NCI-H460 (cell line): ENCODE measurements around the gene TFPT. TPM values are rescaled to one million over a fixed set of nuclear protein-coding genes. Genes with fewer than 3 reads are reported as not detected.
A peak's percentile ranks its signal among the peaks of the same experiment; 100 is the strongest.
"Not testable (repeated sequence)": the region's sequence is repeated elsewhere in the genome, so short reads cannot be mapped to it uniquely, and the experiment has no call there.

Source experiments
- DNase-seq: peaks from one replicate; pipeline ENCODE4 v3.0.0-alpha.2; 2016; ENCODE audit warnings: low read depth; ENCODE audit errors: extremely low read depth
- total RNA-seq: library from RNA; depleted of rRNA; stranded (reverse); fragments of >200 nt; shearing (Covaris generic); gene quantifications from 2 replicates; pipeline ENCODE4 v1.2.3, GENCODE V29; 2014

TFPT gene
- total RNA-seq, 1 experiment from 2014 or later = 10.2 TPM

DNA sequence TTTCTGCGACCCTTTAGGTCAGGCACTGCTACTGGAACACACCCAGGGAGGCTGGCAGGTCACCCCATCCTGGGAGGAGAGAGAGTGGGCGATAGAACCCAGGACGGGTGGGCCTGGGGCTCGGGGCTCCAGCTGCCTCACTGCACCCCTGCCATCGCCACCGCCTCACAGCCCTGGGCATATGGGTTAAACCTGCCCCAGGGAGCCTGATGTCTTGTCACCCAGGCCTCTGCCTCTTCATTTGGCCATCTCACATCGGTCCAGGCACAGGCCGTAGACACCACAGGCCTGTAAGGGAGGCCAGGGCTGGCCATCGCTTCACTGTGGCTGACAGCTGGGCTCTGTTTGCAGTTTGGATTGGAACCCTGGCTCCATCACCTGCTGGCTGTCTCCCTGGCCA is 10.3 kb upstream of the TFPT start:
- DNase-seq = no peak

DNA sequence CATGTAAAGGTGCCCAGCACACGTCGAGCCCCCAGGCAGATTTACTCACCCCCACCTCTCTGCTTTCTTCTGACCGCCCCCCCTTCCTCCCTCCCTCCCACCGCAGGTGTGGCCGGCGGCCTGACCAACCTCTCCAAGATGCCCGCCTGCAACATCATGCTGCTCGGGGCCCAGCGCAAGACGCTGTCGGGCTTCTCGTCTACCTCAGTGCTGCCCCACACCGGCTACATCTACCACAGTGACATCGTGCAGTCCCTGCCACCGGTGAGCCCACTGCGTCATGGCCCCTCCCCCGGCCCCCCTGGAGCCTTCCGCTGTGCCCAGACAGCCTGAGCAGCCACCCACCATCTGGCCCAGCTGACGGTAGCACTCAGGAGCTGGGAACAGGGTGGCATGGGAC is 8.9 kb upstream of the TFPT start:
- DNase-seq = no peak

GRCh38 chr19:54123682-54124081 is 8.2 kb upstream of the TFPT start:
- DNase-seq = no peak

- no peak for DNase-seq
These were observed 5.8 kb upstream of the TFPT start for GRCh38 chr19:54121259-54121658.

DNA sequence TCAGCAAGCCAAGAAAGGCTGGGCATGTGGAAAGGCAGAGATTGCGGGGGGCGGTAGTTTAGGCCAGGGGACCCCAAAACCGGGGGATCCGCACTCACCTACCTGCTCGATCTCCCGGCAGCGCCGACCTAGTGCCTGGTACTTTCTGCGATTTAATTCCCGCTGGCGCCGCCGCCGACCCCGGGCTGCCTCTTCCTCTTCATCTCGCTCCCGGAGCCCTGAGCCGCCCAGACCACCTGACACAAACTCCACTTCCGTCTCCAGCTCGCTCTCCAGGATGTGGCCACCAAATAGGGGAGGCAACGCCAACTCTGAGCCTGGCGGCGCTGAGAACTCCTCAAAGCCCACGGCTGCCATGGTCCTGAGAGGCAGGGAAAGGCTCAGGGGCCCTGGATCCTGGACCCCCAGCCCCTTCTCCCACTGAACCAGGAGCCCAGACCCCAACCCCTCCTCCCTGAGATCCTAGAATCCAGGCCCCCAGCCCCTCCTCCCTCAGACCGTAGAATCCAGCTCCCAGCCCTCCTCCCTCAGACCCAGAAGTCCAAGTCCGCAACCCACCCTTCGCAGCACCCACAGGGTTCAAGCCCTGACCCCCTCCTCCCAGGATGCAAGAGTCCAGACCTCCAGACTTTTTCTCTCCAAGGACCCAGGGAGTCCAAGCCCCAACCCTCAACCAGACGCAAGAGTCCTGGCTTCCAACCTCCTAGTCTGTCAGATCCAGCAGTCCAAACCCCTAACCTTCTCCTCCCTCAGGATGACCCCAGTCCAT is 933 bp downstream of the TFPT start:
- DNase-seq = no peak

GRCh38 chr19:54109651-54110050 is 5.8 kb downstream of the TFPT start:
- DNase-seq = no peak

- DNase-seq = no peak
These were observed 7.0 kb downstream of the TFPT start for GRCh38 chr19:54108496-54108895.

DNA sequence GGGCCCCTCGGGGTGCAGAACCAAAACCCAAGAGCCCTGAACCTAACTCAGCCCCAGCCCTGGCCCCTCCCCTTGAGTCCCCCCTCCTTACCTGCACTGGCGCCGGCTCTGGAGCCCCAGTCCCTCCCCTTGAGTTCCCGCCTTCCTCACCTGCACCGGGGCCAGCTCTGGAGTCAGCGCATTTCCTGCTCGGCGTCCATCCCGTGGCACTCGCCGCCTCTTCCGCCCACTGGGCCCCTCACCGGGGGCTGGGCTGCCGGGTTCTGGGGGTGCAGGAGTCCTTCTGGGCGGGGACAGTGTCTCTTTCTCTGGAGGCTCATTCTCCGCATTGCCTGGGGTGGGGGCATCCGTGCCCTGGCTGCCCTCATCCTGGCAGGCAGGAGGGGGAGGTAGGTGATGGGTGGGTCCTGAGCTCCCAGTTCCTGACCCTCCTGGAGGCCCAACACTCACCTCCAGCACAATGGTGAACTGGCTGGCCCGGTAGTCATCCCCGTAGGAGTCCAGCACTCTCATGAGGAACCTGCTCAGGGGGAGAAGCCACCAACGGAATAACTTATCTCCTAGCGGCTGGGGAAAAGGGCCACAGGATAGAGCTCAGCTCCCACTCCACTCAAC is 7.5 kb downstream of the TFPT start:
- DNase-seq = no peak

- DNase-seq = no peak
These were observed 8.7 kb downstream of the TFPT start for GRCh38 chr19:54106716-54107115.

- no peak for DNase-seq
These were observed 9.7 kb downstream of the TFPT start for GRCh38 chr19:54105796-54106195.

DNA sequence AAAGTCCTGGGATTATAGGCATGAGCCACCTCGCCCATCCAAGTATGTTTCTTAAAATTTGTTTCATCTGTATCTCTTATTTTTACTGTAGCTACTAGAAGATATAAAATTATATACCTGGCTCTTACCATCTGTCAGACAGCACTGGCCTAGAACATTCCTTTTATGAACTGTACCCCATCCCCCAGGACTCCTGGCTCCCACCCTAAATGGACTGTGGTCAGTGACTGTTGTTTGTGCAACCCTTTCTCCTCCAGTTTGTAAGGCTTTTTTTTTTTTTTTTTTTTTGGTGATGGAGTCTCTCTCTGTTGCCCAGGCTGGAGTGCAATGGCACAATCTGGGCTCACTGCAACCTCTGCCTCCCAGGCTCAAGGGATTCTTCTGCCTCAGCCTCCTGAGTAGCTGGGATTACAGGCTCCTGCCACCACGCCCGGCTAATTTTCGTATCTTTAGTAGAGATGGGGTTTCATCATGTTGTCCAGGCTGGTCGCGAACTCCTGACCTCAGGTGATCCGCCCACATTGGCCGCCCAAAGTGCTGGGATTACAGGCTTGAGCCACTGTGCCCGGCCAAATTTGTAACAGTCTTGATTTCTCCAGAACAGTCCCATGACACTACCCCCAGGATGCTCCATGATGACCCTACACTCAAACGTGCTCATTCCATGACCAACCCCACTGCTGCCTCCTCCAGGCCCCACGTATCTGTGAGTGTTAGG is 10.3 kb downstream of the TFPT start:
- no peak for DNase-seq

DNA sequence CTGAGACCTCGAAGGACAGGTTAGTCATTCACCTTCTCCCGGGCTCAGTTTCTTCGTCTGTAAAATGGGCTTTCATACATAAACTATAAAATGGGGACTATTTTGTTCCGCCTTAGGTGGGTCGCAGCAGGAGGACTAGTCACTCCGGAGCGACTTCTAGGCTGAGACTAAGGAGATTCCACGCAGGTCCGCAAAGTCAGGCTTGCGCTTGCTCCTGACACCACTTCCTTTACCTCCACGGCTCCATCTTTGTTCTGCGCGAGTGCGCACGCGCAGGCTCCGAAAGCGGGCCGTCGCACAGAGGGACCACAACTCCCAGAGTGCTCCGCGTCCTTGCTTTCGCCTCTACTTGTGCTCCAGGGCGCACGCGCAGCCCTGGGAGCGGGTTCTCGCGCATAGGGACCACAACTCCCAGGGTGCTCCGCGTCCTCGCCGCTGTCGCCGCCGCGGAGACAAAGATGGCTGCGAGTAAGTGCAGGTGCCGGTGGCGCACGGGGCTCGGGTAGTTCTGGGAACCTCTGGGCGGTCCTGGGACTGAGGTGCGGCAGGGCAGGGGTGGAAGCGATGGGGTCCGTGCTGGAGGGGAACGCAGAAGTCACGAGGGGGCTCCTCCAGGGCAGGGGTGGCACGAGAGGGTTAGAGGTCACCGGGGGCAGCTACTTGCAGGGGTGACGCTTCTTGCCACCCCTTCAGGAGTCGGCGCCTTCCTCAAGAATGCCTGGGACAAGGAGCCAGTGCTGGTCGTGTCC is 12.9 kb downstream of the TFPT start, which contains the start of gene NDUFA3:
NDUFA3 (plus strand) TSS at position 435 of the 749 bp plus-strand sequence; CDS start at position 459, 24 bp downstream.
- peak; percentile 95 for DNase-seq

GRCh38 chr19:54100561-54100960 is 14.9 kb downstream of the TFPT start, which contains the start of gene OSCAR:
OSCAR (minus strand) TSS chr19:54100803; CDS start chr19:54100792, 11 bp downstream.
- no peak for DNase-seq

DNA sequence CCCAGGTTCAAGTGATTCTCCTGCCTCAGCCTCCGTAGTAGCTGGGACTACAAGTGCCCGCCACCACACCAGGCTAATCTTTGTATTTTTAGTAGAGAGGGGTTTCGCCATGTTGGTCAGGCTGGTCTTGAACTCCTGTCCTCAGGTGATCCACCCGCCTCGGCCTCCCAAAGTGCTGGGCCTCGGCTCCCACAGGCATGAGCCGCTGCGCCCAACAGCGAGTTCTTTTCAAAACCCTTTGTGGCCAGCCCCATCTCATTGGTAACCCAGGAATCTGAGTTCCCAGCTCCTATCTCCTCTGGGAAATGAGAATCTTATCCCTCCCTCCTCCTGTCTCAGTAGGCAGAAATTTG is 15.6 kb downstream of the TFPT start:
- not testable (repeated sequence) for DNase-seq

GRCh38 chr19:54099190-54099902 is 16.1 kb downstream of the TFPT start:
- no peak for DNase-seq

GRCh38 chr19:54096617-54097106 is 18.8 kb downstream of the TFPT start:
- peak; percentile 46 for DNase-seq

- DNase-seq = peak; percentile 13
These were observed 19.4 kb downstream of the TFPT start for GRCh38 chr19:54095859-54096616.

DNA sequence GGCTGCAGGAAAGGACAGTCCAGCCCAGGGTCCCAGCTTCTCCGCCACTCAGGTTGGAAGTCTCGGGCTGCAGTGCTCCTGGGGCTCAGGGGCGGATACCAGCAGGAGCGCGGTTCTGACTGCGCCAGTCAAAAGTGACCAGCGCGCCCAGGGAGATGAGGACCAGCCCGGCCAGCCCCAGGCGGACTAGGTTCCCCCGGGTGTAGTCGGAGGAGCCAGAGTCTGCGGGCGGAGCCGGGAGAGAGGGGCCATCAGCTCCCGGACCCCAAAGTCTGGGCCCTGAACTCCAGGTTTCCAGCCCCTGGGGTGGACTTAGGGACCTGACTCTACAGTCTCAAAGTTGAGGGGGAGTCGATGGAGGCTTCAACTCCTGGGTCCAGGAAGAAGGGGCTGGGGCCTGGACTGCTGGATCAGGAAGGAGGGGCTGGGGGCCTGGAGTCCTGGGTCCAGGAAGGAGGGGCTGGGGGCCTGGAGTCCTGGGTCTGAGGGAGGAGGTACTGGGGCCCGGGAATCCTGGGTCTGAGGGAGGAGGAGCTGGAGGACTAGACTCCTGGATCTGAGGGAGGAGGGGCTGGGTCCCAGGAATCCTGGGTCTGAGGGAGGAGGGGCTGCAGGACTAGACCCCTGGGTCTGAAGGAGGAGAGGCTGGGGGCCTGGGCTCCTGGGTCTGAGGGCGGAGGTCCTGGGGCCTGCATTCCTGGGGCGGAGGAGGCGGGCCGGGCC is 20.2 kb downstream of the TFPT start:
- DNase-seq = no peak
